SK-N-MC (cell line): Measurements from ENCODE around the gene BNIP3.

Source experiments
- EZH2 ChIP-seq: fragments of 200-600 bp; sonication (generic); IDR thresholded peaks from one replicate; pipeline ENCODE4 v1.6.1; 2017; ENCODE audit warnings: antibody characterized with exemption
- FOXP2 ChIP-seq: optimal IDR thresholded peaks from 2 replicates; pipeline ENCODE3; 2011; ENCODE audit warnings: mild to moderate bottlenecking, moderate library complexity; ENCODE audit not compliant: insufficient read depth; ENCODE audit errors: extremely low read length, control extremely low read depth
- POLR2AphosphoS5 ChIP-seq: IDR thresholded peaks from 2 replicates; pipeline ENCODE4 v1.6.1; 2012; ENCODE audit warnings: mild to moderate bottlenecking, low read depth, low read length, borderline replicate concordance

- TF ChIP-seq EZH2 = no peak
- no peak for TF ChIP-seq POLR2AphosphoS5
- no peak for TF ChIP-seq FOXP2
These were observed 10.0 kb upstream of the BNIP3 start for GRCh38 chr10:131991726-131992125.
